ENCODE measurements around the gene ISCA2. TPM values are rescaled to one million over a fixed set of nuclear protein-coding genes. Genes with fewer than 3 reads are reported as not detected.

Gene ISCA2
- total and polyA plus RNA-seq, 4 experiments from 2014 or later, result 31.3 to 83.1 (median 47.4) TPM

- no peaks in the 10 kb centered on the region for H3K27me3 ChIP-seq (ENCODE audit: insufficient read depth, low read length)
- Mint-ChIP-seq H3K27me3 (no peaks in the 10 kb centered on the region), H3K36me3 (peaks cover 5 to 10% of the 10 kb centered on the region in 2 donors), H3K27ac (peak within 1 kb of the TSS in 6 of 7 donors; percentile 91 to 97 (median 94)), H3K4me3 (no peak within 1 kb of the TSS), H3K9me3 (no peaks in the 10 kb centered on the region), H3K4me1 (peaks cover 24 to 31% (median 27%) of the 10 kb centered on the region in 4 donors)
- no peaks in the 10 kb centered on the region for H3K36me3 ChIP-seq (ENCODE audit: insufficient read depth, low read length)
- CTCF ChIA-PET (ENCODE audit: partially characterized antibody), result interaction anchor here (0.7 to 2.0 kb wide), 5 partner anchors 10 to 130 kb away, joined by 3 to 5 read pairs (median 3); partner anchors contain the start of gene LTBP2
- no peaks in the 10 kb centered on the region for H3K9me3 ChIP-seq (ENCODE audit: control insufficient read depth in 1 of 2, low read length in 2 of 2)
- H3K4me3 ChIP-seq (ENCODE audit: low read length in 2 of 2), result peak within 1 kb of the TSS; percentile 79 to 89
- peaks cover 39% of the 10 kb centered on the region for H3K4me1 ChIP-seq (ENCODE audit: insufficient read depth, low read length)
- intact Hi-C loops (cut with micrococcal nuclease), result loop anchor here (1.0 to 10.0 kb wide), 9 partner anchors 126 to 1659 kb away; partner anchors contain the start of genes ABCD4, ACYP1, EIF2B2 and ERG28
- POLR2A ChIA-PET (ENCODE audit: partially characterized antibody), result interaction anchor here (0.6 to 2.1 kb wide), 6 partner anchors 25 to 1434 kb away, joined by 3 to 9 read pairs (median 3); no protein-coding TSS in a partner anchor
- H3K27ac ChIP-seq (ENCODE audit: low read depth, low read length), result peak within 1 kb of the TSS; percentile 86
- peak in 1 of 5 donors; percentile 17 for DNase-seq
Observed at GRCh38 chr14:74492776-74493342, 706 bp upstream of the ISCA2 start, which contains the start of gene NPC2. NPC2 (minus strand) TSS chr14:74493305; CDS start chr14:74493274, 31 bp downstream.

DNA sequence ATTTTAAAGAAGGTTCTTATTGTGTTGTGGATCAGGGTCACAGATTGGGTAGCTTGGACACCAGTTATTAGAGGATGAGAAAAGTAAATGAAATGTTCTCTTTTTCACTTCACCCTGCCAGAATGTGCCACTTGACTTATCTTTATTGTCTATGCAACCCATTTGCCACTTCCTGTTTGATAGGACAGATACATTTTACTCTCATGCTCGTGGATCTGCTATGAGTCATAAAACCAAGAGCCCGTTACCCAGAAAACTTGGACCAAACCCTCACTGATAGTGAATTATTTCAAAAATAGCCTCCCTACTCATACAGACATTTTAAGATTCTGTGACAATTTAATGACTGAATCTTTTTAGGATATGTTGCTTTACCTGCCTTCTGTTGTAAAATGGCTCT is 1.8 kb downstream of the ISCA2 start:
- Mint-ChIP-seq H3K4me1 (peaks cover 22 to 23% (median 23%) of the 10 kb centered on the region in 4 donors), H3K4me3 (peak overlapping the region in 2 of 8 donors; percentile 29 to 53), H3K27me3 (no peaks in the 10 kb centered on the region), H3K9me3 (no peaks in the 10 kb centered on the region), H3K36me3 (peaks cover 5 to 17% of the 10 kb centered on the region in 2 donors), H3K27ac (peak overlapping the region in 4 of 7 donors; percentile 13 to 95 (median 92))
- POLR2A ChIA-PET (ENCODE audit: partially characterized antibody), result no interaction called here
- no peaks in the 10 kb centered on the region for H3K36me3 ChIP-seq (ENCODE audit: insufficient read depth, low read length)
- H3K27me3 ChIP-seq (ENCODE audit: insufficient read depth, low read length), result no peaks in the 10 kb centered on the region
- peak in 2 of 5 donors; percentile 30 to 45 for DNase-seq
- no peak overlapping the region for H3K4me3 ChIP-seq (ENCODE audit: low read length in 2 of 2)
- H3K4me1 ChIP-seq (ENCODE audit: insufficient read depth, low read length), result peaks cover 34% of the 10 kb centered on the region
- intact Hi-C loops (cut with micrococcal nuclease), result loop anchor here (10.0 kb wide), 1 partner anchor 449 kb away; no protein-coding TSS in a partner anchor
- peak overlapping the region; percentile 27 for H3K27ac ChIP-seq (ENCODE audit: low read depth, low read length)
- H3K9me3 ChIP-seq (ENCODE audit: control insufficient read depth in 1 of 2, low read length in 2 of 2), result no peaks in the 10 kb centered on the region
- CTCF ChIA-PET (ENCODE audit: partially characterized antibody), result no interaction called here

DNA sequence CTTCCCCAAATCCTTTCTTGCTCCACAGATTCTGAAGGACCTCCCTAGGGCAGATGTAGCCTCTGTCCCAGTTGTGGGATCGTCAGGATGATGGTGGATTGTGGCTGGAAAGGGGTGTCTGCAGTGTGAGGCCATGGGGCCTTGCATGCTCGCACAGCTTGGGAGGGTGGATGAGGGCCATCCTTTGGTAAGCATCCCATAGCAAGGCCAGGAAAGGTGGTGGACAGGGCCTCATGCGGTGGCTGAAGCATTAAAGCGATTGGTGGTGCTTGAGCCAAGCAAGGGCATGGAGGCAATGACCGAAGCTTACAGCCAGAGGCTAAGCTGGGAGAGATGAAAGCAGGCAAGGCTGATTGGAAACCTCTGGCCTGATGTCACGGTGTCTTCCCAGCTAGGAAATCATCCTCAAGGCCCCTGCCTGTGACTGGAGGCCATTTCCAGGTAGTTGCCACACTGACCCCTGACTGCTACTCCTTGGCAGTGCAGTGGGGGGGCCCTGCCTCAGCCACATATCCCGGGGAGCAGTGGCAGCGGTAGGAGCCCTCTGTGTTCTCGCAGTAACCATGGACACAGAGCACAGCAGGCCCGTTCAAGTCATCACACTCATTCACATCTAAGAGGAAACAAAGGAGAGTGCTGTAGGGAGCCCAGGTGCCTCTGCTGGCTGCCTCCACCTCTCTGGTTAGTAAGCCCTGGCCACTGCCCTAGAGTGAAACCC is 7.0 kb downstream of the ISCA2 start:
- Mint-ChIP-seq H3K4me3 (no peak overlapping the region), H3K36me3 (peaks cover 5 to 10% of the 10 kb centered on the region in 2 donors), H3K27me3 (no peaks in the 10 kb centered on the region), H3K9me3 (no peaks in the 10 kb centered on the region), H3K27ac (no peak overlapping the region), H3K4me1 (peaks cover 0 to 13% (median 9%) of the 10 kb centered on the region in 4 donors)
- no peak for DNase-seq
- ChIA-PET CTCF (ENCODE audit: partially characterized antibody) (no interaction called here), POLR2A (ENCODE audit: partially characterized antibody) (no interaction called here)
- intact Hi-C loops (cut with micrococcal nuclease), result no loop called here
- Histone ChIP-seq H3K9me3 (ENCODE audit: control insufficient read depth in 1 of 2, low read length in 2 of 2) (no peaks in the 10 kb centered on the region), H3K4me1 (ENCODE audit: insufficient read depth, low read length) (peaks cover 6% of the 10 kb centered on the region), H3K36me3 (ENCODE audit: insufficient read depth, low read length) (no peaks in the 10 kb centered on the region), H3K27me3 (ENCODE audit: insufficient read depth, low read length) (no peaks in the 10 kb centered on the region), H3K4me3 (ENCODE audit: low read length in 2 of 2) (no peak overlapping the region), H3K27ac (ENCODE audit: low read depth, low read length) (no peak overlapping the region)

- DNase-seq, result no peak
- no peak overlapping the region for H3K4me3 Mint-ChIP-seq
- Histone ChIP-seq H3K27me3 (ENCODE audit: insufficient read depth, low read length) (no peaks in the 10 kb centered on the region), H3K36me3 (ENCODE audit: insufficient read depth, low read length) (no peaks in the 10 kb centered on the region), H3K9me3 (ENCODE audit: control insufficient read depth in 1 of 2, low read length in 2 of 2) (no peaks in the 10 kb centered on the region), H3K27ac (ENCODE audit: low read depth, low read length) (no peak overlapping the region), H3K4me3 (ENCODE audit: low read length in 2 of 2) (no peak overlapping the region), H3K4me1 (ENCODE audit: insufficient read depth, low read length) (peaks cover under 1% of the 10 kb centered on the region)
- H3K27ac Mint-ChIP-seq, result no peak overlapping the region
- H3K4me1 Mint-ChIP-seq, result peaks cover 0 to 12% (median 7%) of the 10 kb centered on the region in 4 donors
- ChIA-PET POLR2A (ENCODE audit: partially characterized antibody) (no interaction called here), CTCF (ENCODE audit: partially characterized antibody) (no interaction called here)
- H3K36me3 Mint-ChIP-seq, result peaks cover 5 to 10% of the 10 kb centered on the region in 2 donors
- intact Hi-C loops (cut with micrococcal nuclease), result no loop called here
- no peaks in the 10 kb centered on the region for H3K9me3 Mint-ChIP-seq
- no peaks in the 10 kb centered on the region for H3K27me3 Mint-ChIP-seq
Observed at GRCh38 chr14:74501135-74501614, 7.6 kb downstream of the ISCA2 start.

DNA sequence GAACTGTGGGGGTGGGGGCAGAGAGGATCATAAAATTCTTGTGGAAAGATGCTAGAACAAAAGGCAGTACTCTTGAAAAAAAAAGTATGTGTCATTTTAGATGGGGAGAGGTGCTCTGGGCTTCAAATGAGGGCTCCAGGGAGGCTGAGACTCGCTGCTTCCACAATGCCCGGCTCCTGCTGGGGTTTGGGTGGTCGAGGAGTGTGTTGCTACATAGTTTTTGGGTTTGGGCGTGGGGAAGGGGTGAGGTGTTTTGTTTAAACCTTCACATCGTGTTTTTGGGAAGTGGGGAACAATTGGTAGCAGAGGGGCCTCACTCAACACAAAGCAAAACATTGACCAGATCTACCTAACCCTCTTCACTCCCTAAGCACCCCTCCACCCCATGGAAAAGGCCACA is 8.1 kb downstream of the ISCA2 start:
- peaks cover 5 to 9% of the 10 kb centered on the region in 2 donors for H3K36me3 Mint-ChIP-seq
- Histone ChIP-seq H3K27me3 (ENCODE audit: insufficient read depth, low read length) (no peaks in the 10 kb centered on the region), H3K4me1 (ENCODE audit: insufficient read depth, low read length) (no peaks in the 10 kb centered on the region), H3K27ac (ENCODE audit: low read depth, low read length) (no peak overlapping the region), H3K9me3 (ENCODE audit: control insufficient read depth in 1 of 2, low read length in 2 of 2) (no peaks in the 10 kb centered on the region), H3K36me3 (ENCODE audit: insufficient read depth, low read length) (no peaks in the 10 kb centered on the region), H3K4me3 (ENCODE audit: low read length in 2 of 2) (no peak overlapping the region)
- DNase-seq, result no peak
- ChIA-PET POLR2A (ENCODE audit: partially characterized antibody) (no interaction called here), CTCF (ENCODE audit: partially characterized antibody) (no interaction called here)
- peaks cover 0 to 12% (median 7%) of the 10 kb centered on the region in 4 donors for H3K4me1 Mint-ChIP-seq
- no peaks in the 10 kb centered on the region for H3K9me3 Mint-ChIP-seq
- intact Hi-C loops (cut with micrococcal nuclease), result no loop called here
- peak overlapping the region in 1 of 8 donors; percentile 5 for H3K4me3 Mint-ChIP-seq
- no peaks in the 10 kb centered on the region for H3K27me3 Mint-ChIP-seq
- H3K27ac Mint-ChIP-seq, result no peak overlapping the region

DNA sequence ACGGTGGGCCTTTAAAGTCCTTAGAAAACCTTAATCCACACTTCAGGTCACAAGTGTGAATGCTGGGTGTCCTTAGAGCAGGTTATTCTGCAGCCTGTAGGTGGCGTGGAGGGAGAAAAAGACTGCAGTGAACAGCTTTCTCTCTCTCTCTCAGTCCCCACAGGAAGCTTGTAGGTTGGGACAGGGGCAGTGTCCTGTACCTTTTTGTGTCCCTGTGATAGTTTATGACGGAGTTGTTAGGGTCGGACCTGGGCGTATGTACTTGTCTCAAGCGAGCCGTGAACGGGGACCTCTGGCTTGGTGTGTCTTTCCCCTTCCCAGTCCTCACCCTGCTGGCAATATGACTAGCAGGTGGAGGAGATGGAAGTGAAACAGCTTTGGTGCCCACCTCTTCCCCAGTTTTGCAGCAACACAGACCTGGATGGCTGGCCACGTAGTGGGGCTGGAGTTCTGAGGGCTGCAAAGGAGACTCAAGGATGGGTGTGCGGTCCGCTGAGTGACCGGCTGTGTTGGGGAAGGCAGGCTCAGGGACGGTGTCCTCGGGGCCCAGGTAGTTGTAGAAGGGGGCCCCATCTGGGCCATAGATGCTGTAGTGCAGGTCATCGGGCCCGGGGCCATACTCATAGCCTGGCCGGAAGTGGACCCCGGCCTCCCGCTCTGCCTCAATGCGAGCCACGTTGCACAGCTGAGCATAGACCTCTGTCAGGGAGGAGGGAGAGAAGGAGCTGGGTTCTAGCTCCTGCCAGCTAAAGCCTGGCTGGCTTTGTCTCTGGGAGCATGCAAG is 8.9 kb downstream of the ISCA2 start:
- H3K4me1 ChIP-seq (ENCODE audit: insufficient read depth, low read length), result no peaks in the 10 kb centered on the region
- H3K4me3 Mint-ChIP-seq, result no peak overlapping the region
- CTCF ChIA-PET (ENCODE audit: partially characterized antibody), result interaction anchor here (0.9 kb wide), 1 partner anchor 9 kb away, joined by 4 read pairs; no protein-coding TSS in a partner anchor
- intact Hi-C loops (cut with micrococcal nuclease), result no loop called here
- no peaks in the 10 kb centered on the region for H3K9me3 ChIP-seq (ENCODE audit: control insufficient read depth in 1 of 2, low read length in 2 of 2)
- no peaks in the 10 kb centered on the region for H3K27me3 ChIP-seq (ENCODE audit: insufficient read depth, low read length)
- H3K4me3 ChIP-seq (ENCODE audit: low read length in 2 of 2), result no peak overlapping the region
- H3K36me3 Mint-ChIP-seq, result peaks cover 5 to 9% of the 10 kb centered on the region in 2 donors
- H3K27ac Mint-ChIP-seq, result no peak overlapping the region
- no peaks in the 10 kb centered on the region for H3K9me3 Mint-ChIP-seq
- H3K36me3 ChIP-seq (ENCODE audit: insufficient read depth, low read length), result no peaks in the 10 kb centered on the region
- no peaks in the 10 kb centered on the region for H3K27me3 Mint-ChIP-seq
- no peak overlapping the region for H3K27ac ChIP-seq (ENCODE audit: low read depth, low read length)
- DNase-seq, result no peak
- POLR2A ChIA-PET (ENCODE audit: partially characterized antibody), result no interaction called here
- H3K4me1 Mint-ChIP-seq, result peaks cover 0 to 12% (median 7%) of the 10 kb centered on the region in 4 donors
